ENCODE data around the gene CDKL2. TPM values are rescaled to one million over a fixed set of nuclear protein-coding genes. Genes with fewer than 3 reads are reported as not detected.
"Not testable (repeated sequence)": the region's sequence is repeated elsewhere in the genome, so short reads cannot be mapped to it uniquely, and the experiment has no call there.

CDKL2 gene
- total RNA-seq, 1 donor from 2014 or later: 2.3 TPM

DNA sequence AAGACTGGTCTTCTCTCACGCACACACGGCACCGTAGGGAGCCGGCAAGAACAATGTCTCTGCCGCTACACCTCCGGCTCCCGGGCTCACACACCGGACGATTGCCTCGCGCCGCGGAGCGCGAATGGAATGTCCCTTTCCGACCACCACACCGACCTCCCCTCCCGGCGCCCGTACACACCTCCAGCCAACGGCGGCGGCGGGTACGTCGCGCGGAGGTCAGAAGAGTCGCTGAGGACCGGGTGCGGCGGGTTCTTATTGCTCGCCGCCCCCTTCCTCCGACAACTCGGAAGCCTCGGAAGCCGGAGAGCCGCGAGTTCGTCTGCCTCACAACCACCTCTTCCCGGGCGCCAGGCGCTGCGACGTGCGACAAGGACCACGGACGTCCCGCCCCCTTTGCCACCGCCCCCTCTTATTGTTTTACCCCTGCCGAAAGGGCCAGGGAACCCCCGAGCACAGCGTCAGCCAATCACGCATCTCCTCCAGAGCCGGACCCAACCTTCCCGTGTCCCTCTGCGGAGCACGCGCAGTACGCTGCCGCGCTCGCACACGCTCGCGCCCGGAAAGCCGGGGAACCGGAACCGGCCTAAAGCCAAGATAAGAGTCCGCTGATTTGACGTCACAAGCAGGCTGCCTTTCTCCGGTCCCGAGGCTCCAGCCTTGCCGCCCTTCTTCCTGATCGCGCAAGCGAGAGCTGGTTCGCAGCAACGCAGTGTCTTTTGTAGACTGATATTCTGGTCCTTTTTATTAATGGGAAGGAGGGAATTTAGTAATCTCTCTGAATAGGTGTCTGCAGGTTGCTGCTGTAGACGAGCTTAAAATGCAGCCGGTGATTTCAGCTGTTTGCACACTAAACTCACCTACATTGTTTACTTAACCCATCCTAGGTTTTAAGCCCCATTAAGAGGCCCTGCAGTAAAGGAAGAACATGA, 43.0 kb upstream of the CDKL2 start, which contains the start of gene G3BP2:
G3BP2 (minus strand) TSS at position 385 of the 932 bp plus-strand sequence. CDS start 11,386 bp downstream, outside the sequence.
- Mint-ChIP-seq H3K27me3 (ENCODE audit: unreplicated experiment) (no peaks in the 10 kb centered on the region), H3K4me3 (ENCODE audit: unreplicated experiment) (peak within 1 kb of the TSS; percentile 97), H3K9me3 (ENCODE audit: unreplicated experiment) (no peaks in the 10 kb centered on the region), H3K4me1 (ENCODE audit: unreplicated experiment) (peaks cover 39% of the 10 kb centered on the region), H3K36me3 (ENCODE audit: unreplicated experiment) (no peaks in the 10 kb centered on the region), H3K27ac (ENCODE audit: unreplicated experiment) (peak within 1 kb of the TSS; percentile 94)
- DNase-seq (ENCODE audit: extremely low spot score, unreplicated experiment): peak; percentile 98
- TF ChIP-seq CTCF (IDR thresholded peaks at IDR 0.05): no peak

DNA sequence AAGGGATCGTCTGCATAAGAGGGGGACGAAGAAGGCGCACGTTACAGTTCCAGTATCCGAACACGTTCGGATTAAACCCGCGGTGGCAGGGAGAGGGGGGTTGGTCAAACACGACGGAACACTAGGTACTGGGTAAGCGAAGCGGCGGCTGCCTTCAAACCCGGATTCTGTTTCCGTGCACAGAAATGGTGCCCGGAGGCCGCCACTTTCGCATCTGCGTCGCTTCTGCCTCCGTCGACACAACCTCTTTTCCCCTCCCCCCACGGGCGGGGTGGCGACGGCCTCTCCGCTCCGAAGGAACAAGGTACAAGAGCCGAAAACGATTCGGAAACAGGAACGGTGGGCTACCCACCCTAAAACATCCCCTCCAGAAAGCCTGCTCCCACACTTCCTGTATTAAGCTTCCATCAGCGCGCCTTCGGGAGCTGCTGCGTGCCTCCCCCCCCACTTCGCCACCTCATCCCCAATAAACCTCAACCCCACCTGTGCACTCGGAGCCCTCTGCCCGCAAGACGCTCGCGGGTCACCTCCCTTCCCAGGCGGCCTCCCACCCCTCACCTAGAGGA, 42.2 kb upstream of the CDKL2 start:
- TF ChIP-seq CTCF (IDR thresholded peaks at IDR 0.05): no peak
- H3K4me1 Mint-ChIP-seq (ENCODE audit: unreplicated experiment): peaks cover 42% of the 10 kb centered on the region
- H3K36me3 Mint-ChIP-seq (ENCODE audit: unreplicated experiment): no peaks in the 10 kb centered on the region
- peak; percentile 85 for DNase-seq (ENCODE audit: extremely low spot score, unreplicated experiment)
- H3K4me3 Mint-ChIP-seq (ENCODE audit: unreplicated experiment): peak overlapping the region; percentile 97
- no peaks in the 10 kb centered on the region for H3K9me3 Mint-ChIP-seq (ENCODE audit: unreplicated experiment)
- H3K27ac Mint-ChIP-seq (ENCODE audit: unreplicated experiment): peak overlapping the region; percentile 94
- H3K27me3 Mint-ChIP-seq (ENCODE audit: unreplicated experiment): no peaks in the 10 kb centered on the region

- H3K4me1 Mint-ChIP-seq (ENCODE audit: unreplicated experiment): peaks cover 44% of the 10 kb centered on the region
- H3K9me3 Mint-ChIP-seq (ENCODE audit: unreplicated experiment): no peaks in the 10 kb centered on the region
- no peaks in the 10 kb centered on the region for H3K27me3 Mint-ChIP-seq (ENCODE audit: unreplicated experiment)
- H3K4me3 Mint-ChIP-seq (ENCODE audit: unreplicated experiment): peak overlapping the region; percentile 97
- peak overlapping the region; percentile 94 for H3K27ac Mint-ChIP-seq (ENCODE audit: unreplicated experiment)
- no peak for DNase-seq (ENCODE audit: extremely low spot score, unreplicated experiment)
- no peak for TF ChIP-seq CTCF (IDR thresholded peaks at IDR 0.05)
- no peaks in the 10 kb centered on the region for H3K36me3 Mint-ChIP-seq (ENCODE audit: unreplicated experiment)
These were observed 41.6 kb upstream of the CDKL2 start for GRCh38 chr4:75671802-75672421.

DNA sequence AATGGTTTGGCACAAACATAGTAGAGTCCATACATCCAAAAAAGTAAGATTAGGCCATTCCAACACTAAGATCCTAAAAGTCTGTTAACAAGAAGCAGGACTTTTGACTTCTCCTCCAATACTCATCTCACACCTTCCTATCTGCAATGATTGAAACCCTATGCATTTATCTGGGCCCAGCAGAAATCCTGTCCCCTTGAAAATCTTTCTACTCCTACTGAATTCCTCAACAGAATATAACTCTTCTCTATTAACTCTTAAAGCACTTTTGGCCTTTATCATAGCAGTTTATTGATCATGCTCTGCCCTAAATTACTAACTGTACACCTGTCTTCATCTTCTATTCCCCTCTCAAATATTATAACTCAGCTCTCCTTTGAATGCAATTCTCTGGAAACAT, 38.3 kb upstream of the CDKL2 start:
- Mint-ChIP-seq H3K9me3 (ENCODE audit: unreplicated experiment) (no peaks in the 10 kb centered on the region), H3K27me3 (ENCODE audit: unreplicated experiment) (no peaks in the 10 kb centered on the region), H3K4me3 (ENCODE audit: unreplicated experiment) (no peak overlapping the region), H3K36me3 (ENCODE audit: unreplicated experiment) (no peaks in the 10 kb centered on the region), H3K27ac (ENCODE audit: unreplicated experiment) (no peak overlapping the region), H3K4me1 (ENCODE audit: unreplicated experiment) (peaks cover 53% of the 10 kb centered on the region)
- TF ChIP-seq CTCF (IDR thresholded peaks at IDR 0.05): no peak
- DNase-seq (ENCODE audit: extremely low spot score, unreplicated experiment): no peak

- not testable (repeated sequence) for H3K27ac Mint-ChIP-seq (ENCODE audit: unreplicated experiment); H3K27me3 Mint-ChIP-seq (ENCODE audit: unreplicated experiment); H3K9me3 Mint-ChIP-seq (ENCODE audit: unreplicated experiment); DNase-seq (ENCODE audit: extremely low spot score, unreplicated experiment); H3K4me3 Mint-ChIP-seq (ENCODE audit: unreplicated experiment); H3K36me3 Mint-ChIP-seq (ENCODE audit: unreplicated experiment)
- peaks cover 55% of the 10 kb centered on the region for H3K4me1 Mint-ChIP-seq (ENCODE audit: unreplicated experiment)
These were observed 37.3 kb upstream of the CDKL2 start for GRCh38 chr4:75667636-75668035.
